ENCODE results near the gene ZBTB48.
"Not testable (repeated sequence)": the region's sequence is repeated elsewhere in the genome, so short reads cannot be mapped to it uniquely, and the experiment has no call there.

The ZBTB48 gene

GRCh38 chr1:6635910-6636760, 56.3 kb downstream of the ZBTB48 start:
- no peak for DNase-seq (ENCODE audit: low read depth)

GRCh38 chr1:6636778-6637177, 57.0 kb downstream of the ZBTB48 start:
- DNase-seq (ENCODE audit: low read depth) = not testable (repeated sequence)

DNA sequence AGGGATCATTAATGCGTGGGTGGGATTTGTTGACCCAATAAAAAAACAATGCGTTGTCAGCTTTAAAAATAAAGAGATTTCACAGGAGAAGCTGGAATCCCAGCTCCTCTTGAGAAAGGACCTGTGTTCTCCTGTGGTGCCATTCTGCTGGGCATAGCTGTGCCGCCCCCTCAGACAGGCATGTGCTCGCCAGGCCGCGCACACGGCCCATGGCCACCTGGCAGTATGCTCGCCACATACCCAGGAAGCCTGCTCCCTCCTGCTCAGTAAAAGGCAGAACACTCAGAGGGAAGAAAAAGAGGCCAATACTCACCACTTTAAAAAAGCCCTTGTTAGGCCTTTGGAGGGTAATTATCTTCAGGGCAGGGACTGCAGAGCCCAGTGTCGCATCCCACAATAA, 58.0 kb downstream of the ZBTB48 start:
- no peak for DNase-seq (ENCODE audit: low read depth)

- DNase-seq (ENCODE audit: low read depth) = no peak
Observed at GRCh38 chr1:6638226-6638625, 58.4 kb downstream of the ZBTB48 start.
